ENCODE results near the gene LEF1. TPM values are rescaled to one million over a fixed set of nuclear protein-coding genes. Genes with fewer than 3 reads are reported as not detected.

The LEF1 gene
- total RNA-seq, 1 donor from 2014 or later = 139 TPM

GRCh38 chr4:108193886-108194672 lies 25.3 kb upstream of the LEF1 start:
- Mint-ChIP-seq H3K27me3 (ENCODE audit: insufficient read depth) (no peaks in the 10 kb centered on the region), H3K4me3 (no peak overlapping the region), H3K9me3 (no peaks in the 10 kb centered on the region), H3K27ac (no peak overlapping the region), H3K4me1 (ENCODE audit: low read depth) (peaks cover 19% of the 10 kb centered on the region), H3K36me3 (ENCODE audit: low read depth) (no peaks in the 10 kb centered on the region)
- intact Hi-C loops (cut with micrococcal nuclease) = no loop called here
- no peak for DNase-seq (ENCODE audit: low spot score)

- intact Hi-C loops (cut with micrococcal nuclease) = no loop called here
- no peak for DNase-seq (ENCODE audit: low spot score)
- H3K27ac Mint-ChIP-seq = no peak overlapping the region
Observed at GRCh38 chr4:108192935-108193334, 24.2 kb upstream of the LEF1 start.

GRCh38 chr4:108192056-108192455 lies 23.3 kb upstream of the LEF1 start:
- Mint-ChIP-seq H3K27me3 (ENCODE audit: insufficient read depth) (no peaks in the 10 kb centered on the region), H3K9me3 (no peaks in the 10 kb centered on the region), H3K4me1 (ENCODE audit: low read depth) (peaks cover 19% of the 10 kb centered on the region), H3K27ac (no peak overlapping the region), H3K36me3 (ENCODE audit: low read depth) (peaks cover 2% of the 10 kb centered on the region), H3K4me3 (no peak overlapping the region)
- DNase-seq (ENCODE audit: low spot score) = no peak
- intact Hi-C loops (cut with micrococcal nuclease) = no loop called here

More at GRCh38 chr4:108192935-108193334, 24.2 kb upstream of the LEF1 start:
- Mint-ChIP-seq H3K36me3 (ENCODE audit: low read depth) (no peaks in the 10 kb centered on the region), H3K27me3 (ENCODE audit: insufficient read depth) (no peaks in the 10 kb centered on the region), H3K9me3 (no peaks in the 10 kb centered on the region), H3K4me1 (ENCODE audit: low read depth) (peaks cover 19% of the 10 kb centered on the region), H3K4me3 (no peak overlapping the region)

- H3K4me1 Mint-ChIP-seq (ENCODE audit: low read depth) = peaks cover 19% of the 10 kb centered on the region
- H3K9me3 Mint-ChIP-seq = no peaks in the 10 kb centered on the region
- intact Hi-C loops (cut with micrococcal nuclease) = no loop called here
- no peaks in the 10 kb centered on the region for H3K27me3 Mint-ChIP-seq (ENCODE audit: insufficient read depth)
- peaks cover 2% of the 10 kb centered on the region for H3K36me3 Mint-ChIP-seq (ENCODE audit: low read depth)
- no peak overlapping the region for H3K4me3 Mint-ChIP-seq
- DNase-seq (ENCODE audit: low spot score) = no peak
- no peak overlapping the region for H3K27ac Mint-ChIP-seq
Observed at GRCh38 chr4:108191269-108191914, 22.7 kb upstream of the LEF1 start.

GRCh38 chr4:108188770-108189169 lies 20.0 kb upstream of the LEF1 start:
- no peak overlapping the region for H3K4me3 Mint-ChIP-seq
- H3K27me3 Mint-ChIP-seq (ENCODE audit: insufficient read depth) = no peaks in the 10 kb centered on the region
- intact Hi-C loops (cut with micrococcal nuclease) = no loop called here
- H3K27ac Mint-ChIP-seq = no peak overlapping the region
- no peak for DNase-seq (ENCODE audit: low spot score)
- no peaks in the 10 kb centered on the region for H3K9me3 Mint-ChIP-seq
- H3K36me3 Mint-ChIP-seq (ENCODE audit: low read depth) = peaks cover 2% of the 10 kb centered on the region
- peaks cover 14% of the 10 kb centered on the region for H3K4me1 Mint-ChIP-seq (ENCODE audit: low read depth)

- no peak overlapping the region for H3K27ac Mint-ChIP-seq
- intact Hi-C loops (cut with micrococcal nuclease) = no loop called here
- no peaks in the 10 kb centered on the region for H3K4me1 Mint-ChIP-seq (ENCODE audit: low read depth)
- no peaks in the 10 kb centered on the region for H3K9me3 Mint-ChIP-seq
- no peak for DNase-seq (ENCODE audit: low spot score)
- H3K4me3 Mint-ChIP-seq = no peak overlapping the region
- peaks cover 4% of the 10 kb centered on the region for H3K27me3 Mint-ChIP-seq (ENCODE audit: insufficient read depth)
- peaks cover 2% of the 10 kb centered on the region for H3K36me3 Mint-ChIP-seq (ENCODE audit: low read depth)
Observed at GRCh38 chr4:108185252-108185651, 16.5 kb upstream of the LEF1 start.

GRCh38 chr4:108184453-108185049 lies 15.8 kb upstream of the LEF1 start:
- no peaks in the 10 kb centered on the region for H3K9me3 Mint-ChIP-seq
- H3K36me3 Mint-ChIP-seq (ENCODE audit: low read depth) = peaks cover 2% of the 10 kb centered on the region
- peaks cover 5% of the 10 kb centered on the region for H3K27me3 Mint-ChIP-seq (ENCODE audit: insufficient read depth)
- intact Hi-C loops (cut with micrococcal nuclease) = no loop called here
- H3K4me3 Mint-ChIP-seq = no peak overlapping the region
- no peak overlapping the region for H3K27ac Mint-ChIP-seq
- H3K4me1 Mint-ChIP-seq (ENCODE audit: low read depth) = no peaks in the 10 kb centered on the region
- DNase-seq (ENCODE audit: low spot score) = no peak

- Mint-ChIP-seq H3K36me3 (ENCODE audit: low read depth) (peaks cover 10% of the 10 kb centered on the region), H3K9me3 (no peaks in the 10 kb centered on the region), H3K4me3 (no peak overlapping the region), H3K4me1 (ENCODE audit: low read depth) (no peaks in the 10 kb centered on the region), H3K27ac (no peak overlapping the region), H3K27me3 (ENCODE audit: insufficient read depth) (peaks cover 5% of the 10 kb centered on the region)
- DNase-seq (ENCODE audit: low spot score) = no peak
- intact Hi-C loops (cut with micrococcal nuclease) = loop anchor here (1.0 kb wide), 1 partner anchor 8 kb away; no protein-coding TSS in a partner anchor
Observed at GRCh38 chr4:108181704-108182103, 13.0 kb upstream of the LEF1 start.

GRCh38 chr4:108180513-108180912 lies 11.8 kb upstream of the LEF1 start:
- H3K4me1 Mint-ChIP-seq (ENCODE audit: low read depth) = peaks cover 8% of the 10 kb centered on the region
- H3K36me3 Mint-ChIP-seq (ENCODE audit: low read depth) = peaks cover 15% of the 10 kb centered on the region
- peaks cover 5% of the 10 kb centered on the region for H3K27me3 Mint-ChIP-seq (ENCODE audit: insufficient read depth)
- intact Hi-C loops (cut with micrococcal nuclease) = no loop called here
- no peak for DNase-seq (ENCODE audit: low spot score)
- H3K27ac Mint-ChIP-seq = no peak overlapping the region
- no peak overlapping the region for H3K4me3 Mint-ChIP-seq
- H3K9me3 Mint-ChIP-seq = no peaks in the 10 kb centered on the region

- intact Hi-C loops (cut with micrococcal nuclease) = loop anchor here (10.0 kb wide), 1 partner anchor 241 kb away; the partner anchor contains the start of gene CYP2U1
- no peaks in the 10 kb centered on the region for H3K9me3 Mint-ChIP-seq
- peaks cover 39% of the 10 kb centered on the region for H3K4me1 Mint-ChIP-seq (ENCODE audit: low read depth)
- H3K36me3 Mint-ChIP-seq (ENCODE audit: low read depth) = peaks cover 16% of the 10 kb centered on the region
- H3K27ac Mint-ChIP-seq = no peak overlapping the region
- DNase-seq (ENCODE audit: low spot score) = no peak
- H3K4me3 Mint-ChIP-seq = no peak overlapping the region
- H3K27me3 Mint-ChIP-seq (ENCODE audit: insufficient read depth) = peaks cover 4% of the 10 kb centered on the region
Observed at GRCh38 chr4:108175966-108176365, 7.2 kb upstream of the LEF1 start.

- Mint-ChIP-seq H3K9me3 (no peaks in the 10 kb centered on the region), H3K4me1 (ENCODE audit: low read depth) (peaks cover 50% of the 10 kb centered on the region), H3K4me3 (no peak overlapping the region), H3K36me3 (ENCODE audit: low read depth) (peaks cover 16% of the 10 kb centered on the region), H3K27ac (no peak overlapping the region), H3K27me3 (ENCODE audit: insufficient read depth) (peaks cover 5% of the 10 kb centered on the region)
- intact Hi-C loops (cut with micrococcal nuclease) = loop anchor here (5.0 to 10.0 kb wide), 5 partner anchors 167 to 1387 kb away; partner anchors contain the start of genes CYP2U1 and MCUB
- DNase-seq (ENCODE audit: low spot score) = no peak
Observed at GRCh38 chr4:108174856-108175255, 6.1 kb upstream of the LEF1 start.

GRCh38 chr4:108173599-108174057 lies 4.9 kb upstream of the LEF1 start:
- H3K36me3 Mint-ChIP-seq (ENCODE audit: low read depth) = peaks cover 16% of the 10 kb centered on the region
- H3K4me1 Mint-ChIP-seq (ENCODE audit: low read depth) = peaks cover 61% of the 10 kb centered on the region
- intact Hi-C loops (cut with micrococcal nuclease) = loop anchor here (1.0 to 10.0 kb wide), 7 partner anchors 9 to 1389 kb away; partner anchors contain the start of genes CYP2U1 and MCUB
- DNase-seq (ENCODE audit: low spot score) = no peak
- no peaks in the 10 kb centered on the region for H3K9me3 Mint-ChIP-seq
- H3K4me3 Mint-ChIP-seq = peak overlapping the region; percentile 91
- peaks cover 9% of the 10 kb centered on the region for H3K27me3 Mint-ChIP-seq (ENCODE audit: insufficient read depth)
- peak overlapping the region; percentile 94 for H3K27ac Mint-ChIP-seq

All from activated T-helper 1 cell treated with anti-CD3 and anti-CD28 coated beads, Interleukin-12 subunit alpha, Interleukin-12 subunit beta, Interleukin-2, Interleukin-4 antibody, amounts not matched to agents 30 ng/mL and 10 ng/mL and 1 ng/mL, durations not matched to agents 14 hours and 24 hours and 36 hours (primary cell).